ENCODE results near the gene CACNG5.

GRCh38 chr17:66849032-66849655, 14.2 kb downstream of the CACNG5 start:
- no peak for TF ChIP-seq CTCF (conservative IDR thresholded peaks at IDR 0.05 in 1 of 2, IDR thresholded peaks at IDR 0.05 in 1 of 2; ENCODE audit: low read depth in 1 of 2, low read length in 2 of 2)
- TF ChIP-seq EZH2 (IDR thresholded peaks at IDR 0.05; ENCODE audit: low read length, missing control alignments) = no peak

Measured in fibroblast of lung (primary cell).